Measurements from ENCODE around the gene PROC.

The PROC gene

DNA sequence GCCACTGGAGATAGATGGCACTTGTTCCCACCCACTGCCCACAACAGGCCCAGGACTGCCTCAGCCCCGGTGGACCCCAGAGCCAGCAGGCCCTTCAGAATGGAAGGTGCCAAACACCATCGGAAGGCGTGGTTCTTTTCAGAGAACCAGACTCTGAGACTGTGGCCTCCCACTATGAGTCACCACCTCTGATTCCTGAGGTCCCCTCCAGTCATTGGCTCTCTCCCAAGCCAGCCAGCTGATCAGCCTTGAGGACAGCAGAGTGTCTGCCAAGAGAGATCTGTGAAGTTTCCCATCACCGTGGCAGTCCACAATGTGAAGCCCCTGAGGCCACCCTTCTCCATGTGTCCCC is 20.0 kb upstream of the PROC start (continued):
- TF ChIP-seq, protein P1, sequence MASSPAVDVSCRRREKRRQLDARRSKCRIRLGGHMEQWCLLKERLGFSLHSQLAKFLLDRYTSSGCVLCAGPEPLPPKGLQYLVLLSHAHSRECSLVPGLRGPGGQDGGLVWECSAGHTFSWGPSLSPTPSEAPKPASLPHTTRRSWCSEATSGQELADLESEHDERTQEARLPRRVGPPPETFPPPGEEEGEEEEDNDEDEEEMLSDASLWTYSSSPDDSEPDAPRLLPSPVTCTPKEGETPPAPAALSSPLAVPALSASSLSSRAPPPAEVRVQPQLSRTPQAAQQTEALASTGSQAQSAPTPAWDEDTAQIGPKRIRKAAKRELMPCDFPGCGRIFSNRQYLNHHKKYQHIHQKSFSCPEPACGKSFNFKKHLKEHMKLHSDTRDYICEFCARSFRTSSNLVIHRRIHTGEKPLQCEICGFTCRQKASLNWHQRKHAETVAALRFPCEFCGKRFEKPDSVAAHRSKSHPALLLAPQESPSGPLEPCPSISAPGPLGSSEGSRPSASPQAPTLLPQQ (tag by site-specific recombination; IDR thresholded peaks at IDR 0.05): peak; percentile 86
- TF ChIP-seq ZNF10 (tag by site-specific recombination; IDR thresholded peaks at IDR 0.05) (no peak), ZNF324 (tag by site-specific recombination; IDR thresholded peaks at IDR 0.05) (no peak), ZFP69B (tag by site-specific recombination; IDR thresholded peaks at IDR 0.05) (peak; percentile 74), ZNF366 (tag by site-specific recombination; conservative IDR thresholded peaks at IDR 0.05) (peak; percentile 37; the same call in 1 of the 2 replicates), SP3 (tag by site-specific recombination; IDR thresholded peaks at IDR 0.05) (no peak), ZNF660 (tag by site-specific recombination; IDR thresholded peaks at IDR 0.05) (peak; percentile 47; the same call in 1 of the 2 replicates), REPIN1 (tag by site-specific recombination; IDR thresholded peaks at IDR 0.05; ENCODE audit: low read depth) (no peak), KLF1 (tag by site-specific recombination; IDR thresholded peaks at IDR 0.05) (peak; percentile 23; the same call in 1 of the 2 replicates), SP7 (tag by site-specific recombination; IDR thresholded peaks at IDR 0.05) (peak; percentile 42; the same call in 1 of the 2 replicates)
- TF ChIP-seq, protein P2, sequence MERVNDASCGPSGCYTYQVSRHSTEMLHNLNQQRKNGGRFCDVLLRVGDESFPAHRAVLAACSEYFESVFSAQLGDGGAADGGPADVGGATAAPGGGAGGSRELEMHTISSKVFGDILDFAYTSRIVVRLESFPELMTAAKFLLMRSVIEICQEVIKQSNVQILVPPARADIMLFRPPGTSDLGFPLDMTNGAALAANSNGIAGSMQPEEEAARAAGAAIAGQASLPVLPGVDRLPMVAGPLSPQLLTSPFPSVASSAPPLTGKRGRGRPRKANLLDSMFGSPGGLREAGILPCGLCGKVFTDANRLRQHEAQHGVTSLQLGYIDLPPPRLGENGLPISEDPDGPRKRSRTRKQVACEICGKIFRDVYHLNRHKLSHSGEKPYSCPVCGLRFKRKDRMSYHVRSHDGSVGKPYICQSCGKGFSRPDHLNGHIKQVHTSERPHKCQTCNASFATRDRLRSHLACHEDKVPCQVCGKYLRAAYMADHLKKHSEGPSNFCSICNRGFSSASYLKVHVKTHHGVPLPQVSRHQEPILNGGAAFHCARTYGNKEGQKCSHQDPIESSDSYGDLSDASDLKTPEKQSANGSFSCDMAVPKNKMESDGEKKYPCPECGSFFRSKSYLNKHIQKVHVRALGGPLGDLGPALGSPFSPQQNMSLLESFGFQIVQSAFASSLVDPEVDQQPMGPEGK (tag by site-specific recombination; IDR thresholded peaks at IDR 0.05): no peak
- TF ChIP-seq, protein P3, sequence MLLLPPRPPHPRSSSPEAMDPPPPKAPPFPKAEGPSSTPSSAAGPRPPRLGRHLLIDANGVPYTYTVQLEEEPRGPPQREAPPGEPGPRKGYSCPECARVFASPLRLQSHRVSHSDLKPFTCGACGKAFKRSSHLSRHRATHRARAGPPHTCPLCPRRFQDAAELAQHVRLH (tag by site-specific recombination; IDR thresholded peaks at IDR 0.05): no peak

DNA sequence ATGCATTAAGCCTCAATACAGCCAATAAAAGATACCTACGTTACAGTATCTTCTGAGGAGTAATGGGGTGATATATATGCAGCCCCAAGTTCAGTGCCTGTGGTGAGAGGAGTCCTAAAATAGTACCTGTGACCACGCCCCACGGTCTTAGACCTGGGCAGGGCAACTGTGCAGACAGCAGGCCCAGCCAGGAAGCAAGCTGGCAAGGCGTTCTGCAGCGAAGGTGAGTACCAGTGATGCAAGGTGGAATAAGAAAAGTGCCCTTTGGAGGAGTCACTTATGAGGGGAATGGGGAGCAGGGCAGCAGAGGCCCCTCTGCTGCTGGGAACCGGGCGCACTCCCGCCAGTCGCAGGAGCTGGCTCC is 17.7 kb upstream of the PROC start:
- CTCF ChIA-PET: interaction anchor here (2.7 to 3.3 kb wide), 2 partner anchors 15 to 79 kb away, joined by 8 to 18 read pairs; no protein-coding TSS in a partner anchor
- peak overlapping the region; percentile 27 for H3K4me3 ChIP-seq (ENCODE audit: low read depth, low read length)
- POLR2A ChIA-PET: interaction anchor here (1.6 kb wide), 2 partner anchors 11 to 12 kb away, joined by 3 to 5 read pairs; partner anchors contain the start of gene MAP3K2
- H3K4me1 ChIP-seq (ENCODE audit: control insufficient read depth, insufficient read depth, low read length): peaks cover 5% of the 10 kb centered on the region
- no peak for TF ChIP-seq ZNF112 (tag by site-specific recombination; IDR thresholded peaks at IDR 0.05)
- no peak for TF ChIP-seq HOXA7 (CRISPR knock-in tag; IDR thresholded peaks at IDR 0.05; ENCODE audit: borderline replicate concordance)
- TF ChIP-seq BCL11B (tag by site-specific recombination; IDR thresholded peaks at IDR 0.05; ENCODE audit: low read depth): no peak
- no peak for TF ChIP-seq ZNF366 (tag by site-specific recombination; conservative IDR thresholded peaks at IDR 0.05)
- no peak for TF ChIP-seq ZNF138 (tag by site-specific recombination; IDR thresholded peaks at IDR 0.05; ENCODE audit: borderline replicate concordance)
- TF ChIP-seq ZNF48 (tag by site-specific recombination; IDR thresholded peaks at IDR 0.05): no peak
- TF ChIP-seq, protein P4, sequence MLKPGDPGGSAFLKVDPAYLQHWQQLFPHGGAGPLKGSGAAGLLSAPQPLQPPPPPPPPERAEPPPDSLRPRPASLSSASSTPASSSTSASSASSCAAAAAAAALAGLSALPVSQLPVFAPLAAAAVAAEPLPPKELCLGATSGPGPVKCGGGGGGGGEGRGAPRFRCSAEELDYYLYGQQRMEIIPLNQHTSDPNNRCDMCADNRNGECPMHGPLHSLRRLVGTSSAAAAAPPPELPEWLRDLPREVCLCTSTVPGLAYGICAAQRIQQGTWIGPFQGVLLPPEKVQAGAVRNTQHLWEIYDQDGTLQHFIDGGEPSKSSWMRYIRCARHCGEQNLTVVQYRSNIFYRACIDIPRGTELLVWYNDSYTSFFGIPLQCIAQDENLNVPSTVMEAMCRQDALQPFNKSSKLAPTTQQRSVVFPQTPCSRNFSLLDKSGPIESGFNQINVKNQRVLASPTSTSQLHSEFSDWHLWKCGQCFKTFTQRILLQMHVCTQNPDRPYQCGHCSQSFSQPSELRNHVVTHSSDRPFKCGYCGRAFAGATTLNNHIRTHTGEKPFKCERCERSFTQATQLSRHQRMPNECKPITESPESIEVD (tag by site-specific recombination; IDR thresholded peaks at IDR 0.05): no peak
- no peak for TF ChIP-seq ZNF324 (tag by site-specific recombination; IDR thresholded peaks at IDR 0.05)
- TF ChIP-seq ZNF114 (tag by site-specific recombination; IDR thresholded peaks at IDR 0.05): no peak
- no peak for TF ChIP-seq ZNF354C (tag by site-specific recombination; IDR thresholded peaks at IDR 0.05; ENCODE audit: borderline replicate concordance, low read depth)
- H3K36me3 ChIP-seq (ENCODE audit: control insufficient read depth in 2 of 2, insufficient read depth in 1 of 2, low read length in 2 of 2): no peaks in the 10 kb centered on the region
- peak overlapping the region; percentile 71; the same call in 1 of the 2 replicates for H3K27ac ChIP-seq (ENCODE audit: extremely low read depth, low read depth, low read length)
- no peaks in the 10 kb centered on the region for H3K9me3 ChIP-seq (ENCODE audit: control insufficient read depth, insufficient read depth, low read depth, low read length)

All from HEK293 (cell line).